ENCODE data around the gene SLC18B1.

- no peak for TF ChIP-seq CTCF (conservative IDR thresholded peaks at IDR 0.05)
- TF ChIP-seq ZFX (IDR thresholded peaks at IDR 0.05): no peak
Observed at GRCh38 chr6:132805548-132805947, 7.1 kb upstream of the SLC18B1 start.

All from C4-2B (cell line).